ENCODE measurements around the gene RAD21L1.

Gene RAD21L1

DNA sequence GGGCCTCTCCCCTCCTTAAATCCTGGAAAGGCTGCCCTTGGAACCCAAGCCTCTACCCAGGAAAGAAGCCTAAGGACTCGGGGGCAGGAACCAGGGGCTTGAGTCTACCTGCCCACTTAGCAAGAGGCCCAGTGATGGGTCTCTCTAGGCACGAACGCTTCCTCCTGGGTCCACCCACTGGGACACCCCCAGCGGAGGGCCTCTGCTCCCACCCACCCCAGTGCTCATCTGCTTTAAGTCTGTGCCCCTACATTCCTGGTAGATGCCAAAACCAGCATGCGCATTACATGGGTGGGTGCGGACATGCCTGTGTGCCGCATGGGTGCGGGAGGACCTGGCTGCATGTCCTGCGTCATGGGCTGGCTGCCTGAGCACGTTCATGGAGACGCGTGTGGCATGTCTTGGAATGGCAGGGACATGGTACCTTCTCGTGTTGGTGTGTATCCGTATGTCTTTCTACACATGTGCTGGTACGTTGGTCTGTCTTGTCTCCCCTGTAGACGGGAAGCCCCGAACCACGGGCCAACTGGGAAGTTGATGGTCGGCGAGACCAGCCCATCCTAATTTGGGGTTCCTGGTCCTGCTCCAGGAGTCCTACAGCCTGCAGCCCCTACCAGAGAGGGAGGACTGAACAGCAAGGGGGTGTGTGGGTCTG lies 69.6 kb downstream of the RAD21L1 start:
- DNase-seq (ENCODE audit: low read depth in 2 of 2) = no peak

- DNase-seq (ENCODE audit: low read depth in 2 of 2) = no peak
Observed at GRCh38 chr20:1296117-1296610, 70.3 kb downstream of the RAD21L1 start.

- DNase-seq (ENCODE audit: low read depth in 2 of 2) = no peak
Observed at GRCh38 chr20:1296922-1297321, 71.1 kb downstream of the RAD21L1 start.

DNA sequence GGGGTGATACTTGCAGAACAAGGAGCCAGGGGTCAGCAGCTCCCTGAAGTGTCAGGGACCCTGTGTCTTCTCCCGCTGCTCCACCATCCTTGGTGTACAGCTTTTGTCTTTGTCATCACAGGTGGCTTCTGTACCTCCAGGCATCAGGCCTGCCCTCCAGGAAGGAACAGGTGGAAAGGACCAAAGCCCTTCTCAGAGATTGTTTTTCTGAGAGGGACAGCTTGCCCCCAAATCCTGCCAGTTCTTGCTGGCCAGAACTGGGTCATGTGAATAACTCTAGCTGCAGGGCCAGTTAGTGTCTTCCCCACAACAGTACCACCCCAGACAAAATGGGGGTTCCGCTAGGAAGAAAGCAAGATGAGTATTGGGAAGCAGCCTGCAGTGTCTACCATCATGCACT lies 71.6 kb downstream of the RAD21L1 start:
- no peak for DNase-seq (ENCODE audit: low read depth in 2 of 2)

DNA sequence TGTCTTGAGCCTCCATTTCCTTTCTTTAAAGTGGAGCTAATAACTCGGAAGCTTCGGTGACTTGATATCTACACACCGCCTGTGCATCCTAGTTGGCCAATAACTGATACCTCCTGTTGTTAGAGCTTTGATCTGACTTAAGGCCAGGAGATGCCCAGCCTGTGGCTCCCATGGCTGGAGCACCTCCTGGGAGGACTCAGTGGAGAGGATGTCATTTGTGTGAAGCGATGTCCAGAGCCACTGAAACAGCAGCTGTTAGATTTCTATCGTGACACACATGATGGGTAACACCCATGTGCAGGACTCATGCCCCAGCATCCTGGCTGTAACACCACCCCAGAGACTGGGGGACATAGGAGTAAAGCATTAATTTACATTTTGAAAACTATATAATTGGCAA lies 72.3 kb downstream of the RAD21L1 start:
- no peak for DNase-seq (ENCODE audit: low read depth in 2 of 2)

- DNase-seq (ENCODE audit: low read depth in 2 of 2) = no peak
Observed at GRCh38 chr20:1298888-1299511, 73.2 kb downstream of the RAD21L1 start.

DNA sequence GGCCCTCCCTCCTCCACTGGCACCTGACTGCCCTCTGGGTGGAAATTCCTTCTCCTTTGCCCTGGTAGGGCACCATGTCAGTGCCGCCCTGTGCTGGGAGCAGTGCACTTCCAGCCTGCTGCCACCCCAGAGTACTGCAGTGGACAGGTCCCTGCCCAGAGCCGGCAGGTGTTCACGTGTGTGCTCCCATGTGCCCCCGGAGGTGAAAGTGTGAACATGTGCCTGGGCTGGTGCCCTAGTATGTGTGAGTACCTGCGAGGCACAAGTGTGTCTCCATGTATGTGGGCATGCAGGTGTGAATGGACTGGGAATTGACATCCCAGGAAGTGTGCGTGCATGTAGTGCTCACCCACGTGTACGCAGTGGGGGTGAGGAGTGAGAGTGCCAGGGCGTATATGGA lies 73.7 kb downstream of the RAD21L1 start:
- DNase-seq (ENCODE audit: low read depth in 2 of 2) = peak; percentile 14 to 27

DNA sequence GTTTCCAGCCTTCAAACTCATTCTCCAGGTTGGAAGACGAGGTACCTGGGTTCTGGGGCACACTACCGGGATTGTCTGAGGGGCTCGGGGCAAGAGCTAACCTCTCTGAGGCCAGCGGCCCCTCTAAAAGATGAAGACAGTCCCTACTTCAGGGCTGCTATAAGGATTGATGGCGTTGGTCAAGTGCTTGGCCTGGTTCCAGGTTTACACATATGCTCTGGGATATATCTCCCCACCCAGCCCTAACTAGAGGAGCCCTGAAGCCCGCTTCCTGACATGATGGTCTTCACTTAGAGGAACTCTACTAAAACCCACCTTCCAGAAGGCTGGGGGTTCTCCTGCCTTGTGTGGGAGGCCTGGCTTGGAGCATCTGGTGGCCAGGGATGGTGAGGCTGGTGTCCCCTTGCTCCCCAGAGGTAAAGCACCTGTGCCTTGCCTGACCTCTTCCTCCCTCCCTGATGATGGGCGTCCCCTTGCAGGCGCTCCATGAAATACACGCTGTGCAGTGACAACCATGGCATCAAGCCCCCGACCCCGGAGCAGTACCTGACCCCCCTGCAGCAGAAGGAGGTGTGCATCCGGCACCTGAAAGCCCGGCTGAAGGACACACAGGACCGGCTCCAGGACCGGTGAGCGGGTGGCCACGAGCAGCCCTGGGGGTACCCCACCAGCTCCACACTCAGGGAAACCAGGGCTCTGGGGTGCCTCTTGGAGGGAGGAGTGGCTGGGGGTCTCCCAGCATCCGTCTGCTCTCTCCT lies 74.4 kb downstream of the RAD21L1 start:
- DNase-seq (ENCODE audit: low read depth in 2 of 2) = no peak

DNA sequence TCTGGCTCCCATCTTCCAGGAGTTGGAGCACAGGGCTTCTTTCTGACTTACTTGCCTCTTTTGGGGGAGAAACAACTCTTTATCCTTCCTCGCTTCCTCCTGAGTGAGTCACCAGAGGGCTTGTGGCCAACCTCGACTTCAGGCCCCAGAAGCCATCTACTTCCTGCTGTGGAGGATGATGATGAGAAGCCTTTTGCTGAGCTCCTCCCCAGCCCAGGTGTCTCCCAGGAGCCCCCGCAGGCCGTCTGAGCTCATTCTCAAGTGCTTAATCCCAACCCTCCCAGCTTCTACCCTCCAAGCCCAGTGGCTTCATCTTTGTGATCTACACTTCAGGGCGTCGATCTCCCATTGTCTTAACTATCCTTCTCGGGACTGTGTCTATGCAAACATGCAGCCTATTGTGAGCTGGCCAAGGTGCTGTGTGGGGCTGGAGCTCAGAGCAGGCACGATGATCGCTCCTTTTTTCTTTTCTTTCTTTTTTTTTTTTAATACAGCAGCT lies 75.2 kb downstream of the RAD21L1 start:
- DNase-seq (ENCODE audit: low read depth in 2 of 2) = peak; percentile 18 to 30

DNA sequence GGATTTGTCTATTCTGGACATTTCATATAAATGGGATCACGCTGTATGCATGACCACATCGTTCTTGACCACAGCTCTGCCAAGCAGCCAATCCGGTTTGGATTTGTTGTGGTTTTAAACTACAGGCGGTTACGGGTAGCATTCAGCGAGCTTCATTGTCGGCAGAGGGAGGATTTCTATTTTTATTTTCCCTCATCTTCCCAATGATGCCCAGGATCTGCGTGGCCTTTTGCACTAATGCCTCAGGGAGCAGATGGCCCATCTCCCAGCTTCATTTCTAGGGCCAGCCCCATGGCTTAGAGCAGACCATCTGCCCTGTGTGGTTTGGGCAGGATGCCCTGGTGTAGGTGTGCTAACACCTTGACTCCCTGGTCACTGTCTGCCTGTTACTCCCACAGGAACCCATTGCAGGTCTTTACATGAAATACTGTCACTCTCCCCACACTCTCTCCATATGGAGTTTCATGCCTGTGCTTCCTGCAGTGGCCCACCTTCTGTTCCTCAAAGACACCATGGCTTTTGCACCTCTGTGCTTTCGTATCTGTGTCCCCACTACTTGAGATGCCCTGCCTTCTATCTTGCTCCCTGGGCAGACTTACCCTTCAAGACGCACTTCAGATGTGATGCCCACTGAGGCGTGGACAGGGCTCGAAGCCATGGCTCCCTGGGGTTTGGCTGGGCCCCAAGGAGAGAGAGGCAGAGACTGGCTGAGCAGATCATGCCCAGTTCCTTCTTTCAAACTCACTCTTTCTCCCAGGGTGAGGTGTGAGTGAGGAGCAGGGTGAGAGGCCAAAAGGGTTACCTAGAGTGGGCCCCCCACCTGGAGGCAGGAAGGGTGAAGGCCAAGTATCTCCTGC lies 77.1 kb downstream of the RAD21L1 start:
- DNase-seq (ENCODE audit: low read depth in 2 of 2) = no peak

GRCh38 chr20:1304710-1305515 lies 79.1 kb downstream of the RAD21L1 start:
- no peak for DNase-seq (ENCODE audit: low read depth in 2 of 2)
